HepG2 (cell line): Measurements from ENCODE around the gene NRDE2. TPM values are rescaled to one million over a fixed set of nuclear protein-coding genes. Genes with fewer than 3 reads are reported as not detected.

Experiments used
- ARNTL ChIP-seq: sonication (generic); formaldehyde crosslinking; IDR thresholded peaks from 2 replicates; pipeline ENCODE4 v1.4.0; 2020; ENCODE audit warnings: mild to moderate bottlenecking, missing genetic modification reagents
- ATF1 ChIP-seq: IDR thresholded peaks from 2 replicates; pipeline ENCODE4 v1.6.1; 2016; ENCODE audit warnings: mild to moderate bottlenecking, control low read depth
- BRD4 ChIP-seq: sonication (generic); formaldehyde crosslinking; IDR thresholded peaks from 2 replicates; pipeline ENCODE4 v1.4.0; 2020; ENCODE audit warnings: missing genetic modification reagents
- CHD2 ChIP-seq: IDR thresholded peaks from 2 replicates; pipeline ENCODE4 v1.6.1; 2011; ENCODE audit warnings: low read depth, low read length, improper control_type of control experiment
- KLF12 ChIP-seq: sonication (generic); formaldehyde crosslinking; IDR thresholded peaks from 2 replicates; pipeline ENCODE4 v1.4.0; 2020; ENCODE audit warnings: missing genetic modification reagents, borderline replicate concordance
- MAFF ChIP-seq: IDR thresholded peaks from 2 replicates; pipeline ENCODE4 v1.6.1; 2011; ENCODE audit warnings: low read depth, low read length, improper control_type of control experiment
- MXI1 ChIP-seq: IDR thresholded peaks from 3 replicates; pipeline ENCODE4 v1.6.1; 2012; ENCODE audit warnings: low read depth, low read length, inconsistent platforms, borderline replicate concordance
- NFE2L2 ChIP-seq: fragments of 150-350 bp; IDR thresholded peaks from 2 replicates; pipeline ENCODE4 v1.6.1; 2014; ENCODE audit warnings: low read length
- PAWR ChIP-seq: sonication (generic); formaldehyde crosslinking; IDR thresholded peaks from 2 replicates; pipeline ENCODE4 v1.4.0; 2020; ENCODE audit warnings: missing genetic modification reagents, mild to moderate bottlenecking, borderline replicate concordance
- POLR2AphosphoS5 ChIP-seq: IDR thresholded peaks from 2 replicates; pipeline ENCODE4 v1.6.1; 2012; ENCODE audit warnings: low read depth, low read length
- RERE ChIP-seq: IDR thresholded peaks from 2 replicates; pipeline ENCODE4 v1.6.1; 2016; ENCODE audit warnings: low read depth, missing genetic modification reagents, missing compliant biosample characterization
- RFXAP ChIP-seq: sonication (generic); formaldehyde crosslinking; IDR thresholded peaks from 2 replicates; pipeline ENCODE4 v1.4.0; 2020; ENCODE audit warnings: missing genetic modification reagents, borderline replicate concordance
- SRSF4 ChIP-seq: fragments of 200-400 bp; formaldehyde crosslinking; IDR thresholded peaks from one replicate; pipeline ENCODE4 v1.6.1; 2018; ENCODE audit warnings: mild to moderate bottlenecking, low read depth, low read length, moderate library complexity; ENCODE audit not compliant: poor library complexity, severe bottlenecking
- ZIK1 ChIP-seq: sonication (generic); formaldehyde crosslinking; IDR thresholded peaks from 2 replicates; pipeline ENCODE4 v1.5.0; 2020; ENCODE audit warnings: mild to moderate bottlenecking, low read depth, missing genetic modification reagents, borderline replicate concordance
- polyA plus RNA-seq, 8 experiments: library from polyadenylated mRNA; depleted of rRNA in 3 of 8; stranded (reverse) in 7 of 8; unstranded in 1 of 8; fragments of >200 nt; fragmentation: Illumina TruSeq in 4 of 8; extraction: Trizol in 4 of 8; gene quantifications; 2 replicates each; pipeline versions ENCODE4 v1.2.1 to v1.2.3, GENCODE V29; 2011 to 2016; ENCODE audit warnings: low read depth in 4 of 8, missing spikeins in 1 of 8, mixed read lengths in 1 of 8; ENCODE audit not compliant: insufficient read depth in 1 of 8
- total RNA-seq, 5 experiments: library from RNA; depleted of rRNA; stranded (reverse); fragments of >200 nt; fragmentation: Illumina TruSeq; extraction: Trizol; gene quantifications; 2 replicates each; pipeline ENCODE4 v1.2.3, GENCODE V29; 2016; ENCODE audit warnings: low read depth in 1 of 5
- TF ChIP-seq, protein P1 (sequence below), 2 experiments: sonication (generic) in 1 of 2; formaldehyde crosslinking in 1 of 2; IDR thresholded peaks; 2 replicates each; pipeline versions ENCODE4 v1.4.0 to v1.6.1; 2016 to 2020; ENCODE audit warnings: borderline replicate concordance in 1 of 2, low read depth in 1 of 2, mild to moderate bottlenecking in 1 of 2, missing genetic modification reagents in 1 of 2
- TF ChIP-seq, protein P2 (sequence below): sonication (generic); formaldehyde crosslinking; IDR thresholded peaks from 2 replicates; pipeline ENCODE4 v1.5.0; 2020; ENCODE audit warnings: missing genetic modification reagents
- TF ChIP-seq, protein P3 (sequence below): sonication (generic); formaldehyde crosslinking; IDR thresholded peaks from 2 replicates; pipeline ENCODE4 v1.4.0; 2020; ENCODE audit warnings: low read depth, mild to moderate bottlenecking, missing genetic modification reagents

NRDE2 gene
- total and polyA plus RNA-seq, 2 of the 13 experiments (the other 11 are each of a cell fraction or from before 2014, with no cell fraction given) = 5.6 to 12.5 TPM

GRCh38 chr14:90331497-90332270 lies at the start of gene NRDE2 (continued):
- no peak for TF ChIP-seq RERE (CRISPR knock-in tag)
- TF ChIP-seq ZIK1 (CRISPR knock-in tag) = no peak
- TF ChIP-seq MAFF = no peak
- TF ChIP-seq, protein P1, sequence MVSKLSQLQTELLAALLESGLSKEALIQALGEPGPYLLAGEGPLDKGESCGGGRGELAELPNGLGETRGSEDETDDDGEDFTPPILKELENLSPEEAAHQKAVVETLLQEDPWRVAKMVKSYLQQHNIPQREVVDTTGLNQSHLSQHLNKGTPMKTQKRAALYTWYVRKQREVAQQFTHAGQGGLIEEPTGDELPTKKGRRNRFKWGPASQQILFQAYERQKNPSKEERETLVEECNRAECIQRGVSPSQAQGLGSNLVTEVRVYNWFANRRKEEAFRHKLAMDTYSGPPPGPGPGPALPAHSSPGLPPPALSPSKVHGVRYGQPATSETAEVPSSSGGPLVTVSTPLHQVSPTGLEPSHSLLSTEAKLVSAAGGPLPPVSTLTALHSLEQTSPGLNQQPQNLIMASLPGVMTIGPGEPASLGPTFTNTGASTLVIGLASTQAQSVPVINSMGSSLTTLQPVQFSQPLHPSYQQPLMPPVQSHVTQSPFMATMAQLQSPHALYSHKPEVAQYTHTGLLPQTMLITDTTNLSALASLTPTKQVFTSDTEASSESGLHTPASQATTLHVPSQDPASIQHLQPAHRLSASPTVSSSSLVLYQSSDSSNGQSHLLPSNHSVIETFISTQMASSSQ (IDR thresholded peaks at IDR 0.05; ENCODE audit: low read depth) = no peak
- TF ChIP-seq, protein P1 (CRISPR knock-in tag; IDR thresholded peaks at IDR 0.05; ENCODE audit: borderline replicate concordance) = no peak; the same call in 1 of the 2 replicates
- TF ChIP-seq PAWR (CRISPR knock-in tag) = no peak
- peak; percentile 11; the same call in 1 of the 2 replicates for TF ChIP-seq ATF1
- TF ChIP-seq SRSF4 = no peak
- peak; percentile 91 for TF ChIP-seq POLR2AphosphoS5
- no peak for TF ChIP-seq CHD2
- TF ChIP-seq MXI1 = peak; percentile 65; the same call in 1 of the 3 replicates
- TF ChIP-seq KLF12 (CRISPR knock-in tag) = 0 out of 2 replicates have a peak, but pooled peaks have one; percentile 18
- TF ChIP-seq, protein P2, sequence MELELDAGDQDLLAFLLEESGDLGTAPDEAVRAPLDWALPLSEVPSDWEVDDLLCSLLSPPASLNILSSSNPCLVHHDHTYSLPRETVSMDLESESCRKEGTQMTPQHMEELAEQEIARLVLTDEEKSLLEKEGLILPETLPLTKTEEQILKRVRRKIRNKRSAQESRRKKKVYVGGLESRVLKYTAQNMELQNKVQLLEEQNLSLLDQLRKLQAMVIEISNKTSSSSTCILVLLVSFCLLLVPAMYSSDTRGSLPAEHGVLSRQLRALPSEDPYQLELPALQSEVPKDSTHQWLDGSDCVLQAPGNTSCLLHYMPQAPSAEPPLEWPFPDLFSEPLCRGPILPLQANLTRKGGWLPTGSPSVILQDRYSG (CRISPR knock-in tag) = no peak
- TF ChIP-seq NFE2L2 = no peak
- TF ChIP-seq BRD4 (CRISPR knock-in tag) = 0 out of 2 replicates have a peak, but pooled peaks have one; percentile 10
- peak; percentile 63; the same call in 1 of the 2 replicates for TF ChIP-seq RFXAP (CRISPR knock-in tag)
- TF ChIP-seq, protein P3, sequence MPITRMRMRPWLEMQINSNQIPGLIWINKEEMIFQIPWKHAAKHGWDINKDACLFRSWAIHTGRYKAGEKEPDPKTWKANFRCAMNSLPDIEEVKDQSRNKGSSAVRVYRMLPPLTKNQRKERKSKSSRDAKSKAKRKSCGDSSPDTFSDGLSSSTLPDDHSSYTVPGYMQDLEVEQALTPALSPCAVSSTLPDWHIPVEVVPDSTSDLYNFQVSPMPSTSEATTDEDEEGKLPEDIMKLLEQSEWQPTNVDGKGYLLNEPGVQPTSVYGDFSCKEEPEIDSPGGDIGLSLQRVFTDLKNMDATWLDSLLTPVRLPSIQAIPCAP (CRISPR knock-in tag) = no peak
- no peak for TF ChIP-seq ARNTL
